HUDEP-2 (cell line): ENCODE data around the gene ZNF417.
"Not testable (repeated sequence)": the region's sequence is repeated elsewhere in the genome, so short reads cannot be mapped to it uniquely, and the experiment has no call there.

Experiments used
- DNase-seq, 76 experiments: peaks; one replicate each; lab custom pipeline; 2025; ENCODE audit not compliant: unreplicated experiment in 76 of 76; lab: John Stamatoyannopoulos, UW

ZNF417 gene

DNA sequence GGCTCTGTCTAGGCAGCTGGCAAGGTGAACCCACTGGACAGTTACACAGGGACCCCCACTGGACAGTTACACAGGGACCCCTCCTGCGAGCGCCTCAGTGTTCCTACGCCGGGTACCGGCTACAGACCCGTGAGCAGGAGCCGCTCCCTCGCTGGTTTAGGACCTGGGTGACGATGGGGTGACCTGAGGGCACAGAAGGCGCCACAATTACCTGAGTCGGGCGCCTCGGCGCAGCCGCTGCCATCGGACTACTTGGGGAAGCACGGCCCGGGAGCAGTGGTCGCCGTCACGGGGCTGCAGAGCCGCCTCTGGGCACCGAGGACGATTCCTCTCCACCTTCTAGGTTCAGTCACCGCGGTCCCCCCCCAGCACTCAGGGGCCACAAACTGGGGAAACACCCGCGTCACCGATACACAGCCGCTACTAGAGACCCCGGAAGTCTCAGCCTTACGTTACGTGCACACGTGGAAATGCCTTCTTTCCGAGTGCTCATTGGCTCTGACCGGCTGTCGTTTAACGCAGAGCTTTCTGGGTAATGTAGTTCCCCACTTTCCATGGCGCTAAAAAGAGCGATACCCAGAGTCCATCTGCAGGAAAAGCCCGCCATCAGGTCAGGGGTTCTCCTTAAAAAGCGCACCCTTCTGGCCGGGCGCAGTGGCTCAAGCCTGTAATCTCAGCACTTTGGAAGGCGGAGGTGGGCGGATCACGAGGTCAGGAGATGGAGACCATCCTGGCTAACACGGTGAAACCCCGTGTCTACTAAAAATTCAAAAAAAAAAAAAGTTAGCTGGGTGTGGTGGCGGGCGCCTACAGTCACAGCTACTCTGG lies at the start of gene ZNF417:
TSS of gene ZNF417 (minus strand) at position 425 of the 828 bp plus-strand sequence. CDS start at position 244, 181 bp downstream.
- peak in 74 of 76 experiments; percentile 29 to 93 (median 81) for DNase-seq

GRCh38 chr19:57964761-57965160 lies 48.4 kb upstream of the ZNF417 start:
- DNase-seq = no peak

DNA sequence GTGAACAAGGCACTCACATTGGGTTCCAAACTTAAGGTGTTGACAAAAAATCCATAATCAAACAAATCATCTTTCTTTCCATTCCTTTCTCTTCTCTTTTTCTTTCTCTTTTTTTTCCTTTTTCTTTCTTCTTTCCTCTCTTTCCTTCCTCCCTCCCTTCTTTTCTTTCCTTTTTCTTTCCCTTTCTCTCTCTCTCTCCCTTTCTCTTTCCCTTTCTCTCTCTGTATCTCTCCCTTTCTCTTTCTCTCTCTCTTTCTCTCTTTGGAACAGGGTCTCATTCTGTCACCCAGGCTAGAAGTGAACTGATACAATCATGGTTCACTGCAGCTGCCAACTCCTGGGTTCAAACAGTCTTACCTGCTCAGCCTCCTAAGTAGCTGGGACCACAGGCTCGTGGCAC lies 45.4 kb upstream of the ZNF417 start:
- no peak for DNase-seq

- DNase-seq = no peak
Measured at GRCh38 chr19:57954996-57955395, 38.6 kb upstream of the ZNF417 start.

- DNase-seq = no peak
Measured at GRCh38 chr19:57949702-57950101, 33.3 kb upstream of the ZNF417 start.

GRCh38 chr19:57949296-57949695 lies 32.9 kb upstream of the ZNF417 start:
- no peak for DNase-seq

DNA sequence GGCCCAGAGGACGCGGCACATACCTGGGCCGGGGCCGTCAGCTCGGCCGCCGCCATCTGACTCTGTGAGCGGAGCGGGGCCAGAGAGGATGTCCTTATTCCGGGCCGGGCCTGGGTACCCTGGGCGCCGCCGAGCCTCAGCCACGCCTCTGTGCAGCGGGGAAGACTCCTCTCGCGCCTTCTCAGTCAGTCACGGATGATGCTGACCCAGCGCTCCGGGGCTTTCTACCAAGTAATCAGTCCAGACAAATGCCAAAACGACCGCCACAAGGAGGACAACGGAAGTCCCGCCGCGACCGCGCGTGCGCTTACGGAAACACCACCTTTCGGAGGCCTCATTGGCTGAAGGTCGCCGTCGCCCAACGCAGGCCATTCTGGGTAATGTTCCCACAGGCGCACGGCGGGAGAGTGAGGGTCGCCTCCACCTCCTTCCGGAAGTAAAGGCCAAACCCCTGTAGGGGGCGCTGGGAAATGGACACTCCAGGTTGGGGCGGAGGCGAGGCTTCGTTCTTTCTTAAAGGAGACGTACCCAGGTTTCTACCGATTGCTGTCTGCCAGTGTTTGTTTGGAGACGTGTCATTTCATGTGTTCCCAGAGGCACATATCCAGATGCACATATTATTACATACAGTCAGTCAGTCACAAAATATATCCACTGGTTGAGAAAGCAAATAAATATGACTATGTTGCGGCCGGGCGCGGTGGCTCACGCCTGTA lies 31.2 kb upstream of the ZNF417 start, which contains the start of gene ZNF256:
TSS of gene ZNF256 (minus strand) at position 288 of the 716 bp plus-strand sequence. CDS start at position 56, 232 bp downstream.
- DNase-seq = peak in 57 of 76 experiments; percentile 4 to 91 (median 60)

GRCh38 chr19:57947088-57947418 lies 30.7 kb upstream of the ZNF417 start:
- DNase-seq = peak in 1 of 76 experiments; percentile 17

DNA sequence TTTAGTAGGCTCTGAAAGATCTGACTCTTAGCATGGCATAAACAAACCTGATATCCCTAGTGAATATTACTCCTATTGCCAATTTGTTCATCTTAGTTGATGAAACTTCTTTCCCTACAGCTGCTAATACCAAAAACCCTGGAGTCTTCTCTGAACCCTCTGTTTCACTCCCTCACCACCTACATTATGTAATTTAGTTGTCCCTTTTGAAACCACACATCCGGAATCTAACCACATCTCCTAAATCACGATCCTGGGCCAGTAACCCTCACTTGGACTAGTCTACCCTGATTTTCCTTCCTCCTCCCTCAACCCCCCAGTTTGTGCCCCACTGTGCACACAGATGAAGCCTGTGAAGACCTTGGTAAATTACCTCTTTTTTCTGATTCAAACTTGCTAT lies 29.9 kb upstream of the ZNF417 start:
- DNase-seq = no peak

DNA sequence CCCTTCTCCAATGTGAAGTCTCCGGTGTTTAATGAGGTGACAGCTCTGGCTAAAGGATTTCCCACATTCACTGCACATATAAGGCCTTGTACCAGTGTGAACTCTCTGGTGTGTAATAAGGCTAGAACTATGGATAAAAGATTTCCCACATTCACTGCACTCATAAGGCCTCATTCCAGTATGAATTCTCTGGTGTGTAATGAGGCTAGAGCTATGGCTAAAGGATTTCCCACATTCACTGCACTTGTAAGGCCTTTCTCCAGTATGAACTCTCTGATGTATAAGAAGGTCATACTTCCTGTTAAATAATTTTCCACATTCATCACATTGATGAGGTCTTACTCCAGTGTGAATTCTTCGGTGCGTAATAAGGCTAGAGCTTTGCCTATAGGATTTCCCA lies 25.2 kb upstream of the ZNF417 start:
- DNase-seq = no peak

DNA sequence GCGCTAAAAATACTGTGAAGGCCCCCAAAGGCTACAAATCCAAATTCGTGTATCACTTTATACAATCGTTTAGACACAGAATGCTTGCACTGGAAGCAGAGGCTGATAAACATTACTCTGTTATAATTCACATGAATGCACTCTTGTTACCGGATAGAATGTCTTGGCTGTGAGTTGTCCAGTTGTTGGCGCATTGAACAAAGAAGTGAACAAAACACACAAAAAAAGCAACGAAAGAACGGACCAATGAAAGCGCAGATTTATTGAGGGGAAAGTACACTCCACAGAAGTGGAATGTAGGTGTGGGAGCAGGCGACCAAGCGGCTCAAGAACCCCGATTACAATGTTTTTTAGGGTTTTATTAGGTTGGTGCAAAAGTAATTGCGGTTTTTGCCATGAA lies 19.3 kb upstream of the ZNF417 start:
- no peak for DNase-seq

DNA sequence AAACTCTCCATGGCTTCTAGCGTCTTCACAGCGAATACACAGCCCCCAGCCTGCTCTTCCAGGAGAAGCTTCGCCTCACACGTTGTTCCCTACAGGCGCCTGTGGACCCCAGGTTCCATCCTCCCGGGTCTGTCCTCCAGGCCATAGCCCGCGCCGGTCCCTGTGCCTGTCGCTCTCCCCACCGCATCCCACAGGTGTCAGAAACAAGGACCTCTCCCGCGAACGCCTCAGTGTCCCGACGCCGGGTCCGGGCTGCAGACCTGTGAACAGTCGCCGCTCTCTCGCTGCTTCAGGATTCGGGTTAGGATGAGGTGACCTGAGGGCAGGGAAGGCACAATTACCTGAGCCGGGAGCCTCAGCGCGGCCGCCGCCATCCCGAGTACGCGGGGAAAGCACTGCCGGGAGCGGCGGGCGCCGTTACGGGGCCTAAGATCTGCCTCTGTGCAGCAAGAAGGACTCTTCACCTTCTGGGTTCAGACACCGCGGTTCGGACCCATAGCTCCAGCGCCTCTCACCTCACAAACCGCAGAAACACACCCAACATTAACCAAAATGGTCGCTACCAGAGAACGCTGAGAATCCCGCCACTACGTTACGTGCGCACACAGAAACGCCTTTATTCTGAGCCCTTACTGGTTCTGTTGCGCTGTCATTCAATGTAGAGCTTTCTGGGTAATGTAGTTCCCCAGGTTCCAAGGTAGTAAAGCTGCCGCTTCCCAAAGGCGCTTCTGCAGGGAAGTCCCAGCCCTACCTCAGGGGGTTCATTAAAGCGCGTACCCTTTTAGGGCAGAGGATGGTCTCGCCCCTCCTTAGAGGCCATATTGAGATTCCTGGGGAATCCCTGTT lies 18.7 kb upstream of the ZNF417 start, which contains the start of gene ZNF418:
TSS of gene ZNF418 (minus strand) at position 583 of the 846 bp plus-strand sequence. CDS start 1,580 bp downstream, outside the sequence.
- DNase-seq = no peak

DNA sequence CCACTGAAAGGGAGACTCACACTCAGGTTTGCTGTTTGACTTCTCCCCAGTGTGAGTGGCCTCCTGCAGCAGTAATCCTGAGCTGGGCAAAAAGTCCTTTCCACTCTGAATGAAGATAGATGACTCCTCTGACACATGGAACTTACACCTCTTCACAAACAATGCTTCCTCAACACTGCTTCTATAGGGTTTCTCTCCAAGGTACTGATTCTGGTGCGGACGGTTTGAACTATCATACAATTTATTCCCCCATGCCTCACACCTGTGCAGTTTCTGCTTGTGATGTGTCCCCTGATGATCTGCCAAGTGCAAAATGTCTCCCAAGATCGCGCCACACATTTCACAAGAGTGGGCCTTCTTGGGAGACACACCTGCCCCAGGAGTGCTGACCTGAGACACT lies 11.2 kb upstream of the ZNF417 start:
- DNase-seq = no peak

- no peak for DNase-seq
Measured at GRCh38 chr19:57914531-57914930, 1.9 kb downstream of the ZNF417 start.

DNA sequence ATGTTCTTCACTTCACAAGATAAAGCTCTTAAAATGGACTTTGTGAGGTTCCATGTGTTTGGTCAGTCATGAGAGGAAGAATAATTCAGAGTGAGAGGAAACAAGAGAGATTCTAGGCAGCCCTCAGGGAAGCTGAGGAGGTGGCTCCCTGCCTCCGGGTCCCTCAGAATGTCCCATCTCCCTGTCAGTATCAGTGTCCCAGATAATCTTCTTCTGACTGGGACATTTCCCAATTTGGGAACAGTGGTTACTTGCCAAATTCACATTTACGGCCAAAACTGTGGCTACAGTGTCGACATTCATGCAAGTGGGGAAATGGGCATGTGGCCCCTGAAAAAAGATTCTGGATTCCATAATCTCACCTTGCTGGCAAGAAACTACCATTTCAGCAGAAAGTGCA lies 9.0 kb downstream of the ZNF417 start:
- no peak for DNase-seq

GRCh38 chr19:57905258-57905657 lies 11.1 kb downstream of the ZNF417 start:
- no peak for DNase-seq

DNA sequence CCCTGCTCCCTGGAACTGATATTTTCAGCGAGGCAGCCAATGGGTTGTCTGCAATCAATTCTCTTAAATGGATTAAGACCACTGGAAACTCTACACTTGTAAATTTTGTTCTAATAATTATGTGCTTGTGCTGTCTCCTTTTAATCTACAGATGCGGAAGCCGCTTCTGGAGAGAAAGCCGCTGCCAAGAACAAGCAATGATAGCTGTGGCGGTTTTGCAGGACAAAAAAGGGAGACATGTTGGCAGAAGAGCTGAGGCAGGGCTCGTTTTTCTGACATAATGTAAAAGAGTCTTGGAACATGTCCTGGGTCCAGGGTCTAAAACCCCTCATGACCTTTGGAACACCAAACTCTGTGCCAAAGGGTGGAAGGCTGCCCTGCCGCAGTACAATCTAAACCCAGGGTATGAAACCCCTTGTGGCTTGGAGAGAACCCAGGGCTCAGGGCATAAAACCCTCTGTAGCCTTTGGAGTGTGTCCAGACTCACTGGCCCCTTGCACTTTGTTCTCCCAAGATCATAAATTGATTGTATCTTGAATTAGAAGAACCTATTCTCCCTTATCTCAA lies 12.7 kb downstream of the ZNF417 start:
- DNase-seq = no peak

GRCh38 chr19:57900311-57900710 lies 16.1 kb downstream of the ZNF417 start:
- DNase-seq = no peak

- DNase-seq = not testable (repeated sequence)
Measured at GRCh38 chr19:57890706-57891105, 25.7 kb downstream of the ZNF417 start.

DNA sequence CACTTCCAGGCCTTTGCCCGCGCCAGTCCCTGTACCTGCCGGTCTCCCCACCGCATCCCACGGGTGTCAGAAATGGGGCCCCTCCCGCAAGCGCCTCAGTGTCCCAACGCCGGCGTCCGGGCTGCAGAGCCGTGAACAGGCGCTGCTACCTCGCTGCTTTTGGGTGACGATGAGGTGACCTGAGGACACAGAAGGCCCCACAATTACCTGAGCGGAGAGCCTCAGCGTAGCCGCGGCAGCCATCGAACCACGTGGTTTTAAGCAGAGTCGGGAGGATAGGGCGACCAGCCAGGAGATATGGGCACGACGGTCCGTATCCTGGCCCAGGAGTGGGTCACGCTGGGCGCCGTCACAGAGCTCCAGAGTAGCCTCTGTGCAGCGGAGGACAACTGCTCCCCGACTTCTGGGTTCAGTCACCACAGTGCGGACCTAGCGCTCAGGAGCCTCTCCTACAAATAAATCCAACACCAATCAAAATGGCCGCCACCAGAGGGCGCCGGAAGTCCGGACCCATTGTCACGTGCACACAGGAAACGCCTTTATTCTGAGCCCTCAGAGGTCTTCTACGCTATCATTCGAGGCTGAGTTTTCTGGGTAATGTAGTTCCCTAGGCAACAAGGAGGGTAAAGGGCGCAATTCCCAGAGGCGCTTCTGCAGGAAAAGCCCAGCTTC lies 27.7 kb downstream of the ZNF417 start, which contains the start of gene ZNF814:
TSS of gene ZNF814 (minus strand) at position 478 of the 672 bp plus-strand sequence. CDS start at position 243, 235 bp downstream.
- DNase-seq = peak; percentile 49 to 94 (median 86)
